Type B pancreatic cell (in vitro differentiated cells): ENCODE results near the gene CDC42EP5. TPM values are rescaled to one million over a fixed set of nuclear protein-coding genes. Genes with fewer than 3 reads are reported as not detected.

ENCODE experiments used
- DNase-seq: peaks from one replicate; pipeline ENCODE4 v3.0.0; 2021; ENCODE audit warnings: mixed read lengths; ENCODE audit not compliant: unreplicated experiment; ENCODE audit errors: extremely low spot score
- H3K27ac Mint-ChIP-seq: 2 replicates; pipeline ENCODE4 v1.8.0; 2021; ENCODE audit warnings: mild to moderate bottlenecking, mixed read lengths
- H3K27me3 Mint-ChIP-seq: 2 replicates; pipeline ENCODE4 v1.8.0; 2021; ENCODE audit warnings: mixed read lengths
- H3K36me3 Mint-ChIP-seq: 2 replicates; pipeline ENCODE4 v1.8.0; 2021; ENCODE audit warnings: mixed read lengths
- H3K4me1 Mint-ChIP-seq: one replicate; pipeline ENCODE4 v1.8.0; 2021; ENCODE audit warnings: mixed read lengths; ENCODE audit not compliant: unreplicated experiment
- H3K4me3 Mint-ChIP-seq: 2 replicates; pipeline ENCODE4 v1.8.0; 2021; ENCODE audit warnings: mild to moderate bottlenecking, mixed read lengths
- H3K9me3 Mint-ChIP-seq: 2 replicates; pipeline ENCODE4 v1.8.0; 2021; ENCODE audit warnings: mixed read lengths
- long read RNA-seq: library from polyadenylated mRNA; unstranded; transcript quantifications from one replicate; pipeline ENCODE4 v2.0.0, GENCODE V29; 2020
- total RNA-seq: library from RNA; stranded (reverse); gene quantifications from 2 replicates; pipeline ENCODE4 v1.2.1, GENCODE V29; 2021; ENCODE audit warnings: low replicate concordance
- TF ChIP-seq, protein P1 (sequence below): fragments of 200-600 bp; sonication (generic); conservative IDR thresholded peaks from 2 replicates; pipeline ENCODE4 v1.5.0; 2021; ENCODE audit warnings: antibody characterized with exemption, mild to moderate bottlenecking

The CDC42EP5 gene, protein sequence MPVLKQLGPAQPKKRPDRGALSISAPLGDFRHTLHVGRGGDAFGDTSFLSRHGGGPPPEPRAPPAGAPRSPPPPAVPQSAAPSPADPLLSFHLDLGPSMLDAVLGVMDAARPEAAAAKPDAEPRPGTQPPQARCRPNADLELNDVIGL
- total RNA-seq: 16.1 and 24.3 TPM in 2 replicates
- long read RNA-seq: 0 reads

DNA sequence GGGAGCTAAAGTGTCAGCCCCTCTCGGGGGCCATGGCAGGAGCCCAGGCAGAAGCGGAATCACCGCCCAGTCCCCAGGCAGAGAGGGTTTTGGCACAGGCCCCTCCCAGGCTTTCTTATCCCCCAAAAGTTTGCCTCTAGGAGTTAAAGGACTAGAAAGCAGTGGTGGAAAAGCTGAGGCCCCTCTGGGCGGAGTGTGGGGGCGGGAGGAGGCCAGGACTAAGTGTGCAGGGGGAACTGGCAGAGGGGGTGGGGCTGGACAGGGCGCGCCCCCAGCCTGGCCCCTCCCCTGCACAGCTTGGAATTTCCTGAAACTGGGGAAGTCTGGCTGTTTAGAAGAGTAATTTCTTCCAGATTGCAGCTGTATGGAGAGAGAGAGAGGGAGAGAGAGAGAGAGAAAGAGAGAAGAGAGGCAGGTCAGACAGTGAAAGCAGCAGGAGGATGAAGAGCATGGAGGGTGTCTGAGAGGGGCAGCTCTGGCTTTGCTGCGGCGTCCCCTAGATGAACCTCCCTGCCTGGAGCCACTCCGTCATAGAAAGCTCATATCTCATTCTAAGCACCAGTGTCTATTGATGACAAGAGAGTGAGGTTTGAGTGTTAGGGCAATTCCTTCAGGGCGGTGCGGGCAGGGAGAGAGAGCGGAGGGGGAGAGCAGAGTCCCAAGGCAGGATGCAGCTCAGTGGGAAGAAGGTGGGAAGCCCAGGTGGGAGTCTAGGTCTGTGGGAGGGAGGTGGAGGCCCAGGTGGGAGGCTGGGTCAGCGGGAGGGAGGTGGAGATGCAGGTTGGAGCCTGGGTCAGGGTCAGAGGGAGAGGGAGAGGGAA, at the start of gene CDC42EP5:
TSS of gene CDC42EP5 (minus strand) at position 226 of the 821 bp plus-strand sequence. CDS start 7,749 bp downstream, outside the sequence.
- H3K36me3 Mint-ChIP-seq: peaks cover 4% of the 10 kb centered on the region
- peaks cover 40% of the 10 kb centered on the region for H3K4me1 Mint-ChIP-seq
- H3K27ac Mint-ChIP-seq: peak within 1 kb of the TSS; percentile 96
- peaks cover 30% of the 10 kb centered on the region for H3K27me3 Mint-ChIP-seq
- H3K4me3 Mint-ChIP-seq: peak within 1 kb of the TSS; percentile 88
- TF ChIP-seq, protein P1, sequence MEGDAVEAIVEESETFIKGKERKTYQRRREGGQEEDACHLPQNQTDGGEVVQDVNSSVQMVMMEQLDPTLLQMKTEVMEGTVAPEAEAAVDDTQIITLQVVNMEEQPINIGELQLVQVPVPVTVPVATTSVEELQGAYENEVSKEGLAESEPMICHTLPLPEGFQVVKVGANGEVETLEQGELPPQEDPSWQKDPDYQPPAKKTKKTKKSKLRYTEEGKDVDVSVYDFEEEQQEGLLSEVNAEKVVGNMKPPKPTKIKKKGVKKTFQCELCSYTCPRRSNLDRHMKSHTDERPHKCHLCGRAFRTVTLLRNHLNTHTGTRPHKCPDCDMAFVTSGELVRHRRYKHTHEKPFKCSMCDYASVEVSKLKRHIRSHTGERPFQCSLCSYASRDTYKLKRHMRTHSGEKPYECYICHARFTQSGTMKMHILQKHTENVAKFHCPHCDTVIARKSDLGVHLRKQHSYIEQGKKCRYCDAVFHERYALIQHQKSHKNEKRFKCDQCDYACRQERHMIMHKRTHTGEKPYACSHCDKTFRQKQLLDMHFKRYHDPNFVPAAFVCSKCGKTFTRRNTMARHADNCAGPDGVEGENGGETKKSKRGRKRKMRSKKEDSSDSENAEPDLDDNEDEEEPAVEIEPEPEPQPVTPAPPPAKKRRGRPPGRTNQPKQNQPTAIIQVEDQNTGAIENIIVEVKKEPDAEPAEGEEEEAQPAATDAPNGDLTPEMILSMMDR: no peak
- no peaks in the 10 kb centered on the region for H3K9me3 Mint-ChIP-seq
- DNase-seq: peak; percentile 87

DNA sequence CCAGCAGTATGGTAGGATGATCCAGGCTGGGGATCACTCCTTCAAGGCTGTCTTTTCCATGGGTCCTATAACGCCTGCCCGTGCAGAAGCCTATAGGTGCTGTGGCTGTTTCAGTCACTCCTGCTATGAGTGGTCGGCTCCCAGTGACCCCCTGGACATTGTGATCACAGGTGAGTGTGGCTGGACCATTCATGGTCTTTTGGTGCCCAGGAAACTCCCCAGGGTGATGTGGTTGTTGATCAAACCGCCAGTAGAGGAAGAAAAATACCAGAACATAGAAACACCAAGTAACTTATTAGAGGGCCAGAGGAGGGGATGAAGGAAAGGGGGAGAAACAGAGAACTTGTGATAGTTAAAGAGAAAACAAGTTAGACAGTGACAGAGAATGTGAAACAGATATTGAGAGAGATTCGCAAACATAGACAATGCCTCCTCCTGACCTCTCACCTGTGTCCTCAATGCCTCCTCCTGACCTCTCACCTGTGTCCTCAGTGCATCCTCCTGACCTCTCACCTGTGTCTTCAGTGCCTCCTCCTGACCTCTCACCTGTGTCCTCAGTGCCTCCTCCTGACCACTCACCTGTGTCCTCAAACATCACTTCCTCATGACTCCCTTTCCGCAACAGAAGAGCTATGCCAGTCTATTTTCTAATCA, 48.9 kb upstream of the CDC42EP5 start:
- Mint-ChIP-seq H3K36me3 (no peaks in the 10 kb centered on the region), H3K9me3 (peaks cover 14% of the 10 kb centered on the region), H3K4me3 (no peak overlapping the region), H3K4me1 (no peaks in the 10 kb centered on the region), H3K27me3 (no peaks in the 10 kb centered on the region), H3K27ac (no peak overlapping the region)
- TF ChIP-seq, protein P1: no peak
- no peak for DNase-seq

GRCh38 chr19:54521022-54521859, 48.1 kb upstream of the CDC42EP5 start:
- Mint-ChIP-seq H3K9me3 (peaks cover 14% of the 10 kb centered on the region), H3K36me3 (no peaks in the 10 kb centered on the region), H3K27me3 (no peaks in the 10 kb centered on the region), H3K4me3 (no peak overlapping the region), H3K27ac (no peak overlapping the region), H3K4me1 (no peaks in the 10 kb centered on the region)
- DNase-seq: no peak
- TF ChIP-seq, protein P1: no peak

- Mint-ChIP-seq H3K9me3 (peaks cover 14% of the 10 kb centered on the region), H3K36me3 (no peaks in the 10 kb centered on the region), H3K4me3 (no peak overlapping the region), H3K4me1 (no peaks in the 10 kb centered on the region), H3K27ac (no peak overlapping the region), H3K27me3 (no peaks in the 10 kb centered on the region)
- TF ChIP-seq, protein P1: no peak
- no peak for DNase-seq
Measured at GRCh38 chr19:54518844-54519243, 45.7 kb upstream of the CDC42EP5 start.

GRCh38 chr19:54517483-54517882, 44.4 kb upstream of the CDC42EP5 start:
- no peak overlapping the region for H3K27ac Mint-ChIP-seq
- H3K36me3 Mint-ChIP-seq: no peaks in the 10 kb centered on the region
- peaks cover 13% of the 10 kb centered on the region for H3K9me3 Mint-ChIP-seq
- TF ChIP-seq, protein P1: no peak
- no peaks in the 10 kb centered on the region for H3K27me3 Mint-ChIP-seq
- H3K4me3 Mint-ChIP-seq: no peak overlapping the region
- no peak for DNase-seq
- no peaks in the 10 kb centered on the region for H3K4me1 Mint-ChIP-seq
